ENCODE measurements around the gene MPP3. TPM values are rescaled to one million over a fixed set of nuclear protein-coding genes. Genes with fewer than 3 reads are reported as not detected.

The MPP3 gene, protein sequence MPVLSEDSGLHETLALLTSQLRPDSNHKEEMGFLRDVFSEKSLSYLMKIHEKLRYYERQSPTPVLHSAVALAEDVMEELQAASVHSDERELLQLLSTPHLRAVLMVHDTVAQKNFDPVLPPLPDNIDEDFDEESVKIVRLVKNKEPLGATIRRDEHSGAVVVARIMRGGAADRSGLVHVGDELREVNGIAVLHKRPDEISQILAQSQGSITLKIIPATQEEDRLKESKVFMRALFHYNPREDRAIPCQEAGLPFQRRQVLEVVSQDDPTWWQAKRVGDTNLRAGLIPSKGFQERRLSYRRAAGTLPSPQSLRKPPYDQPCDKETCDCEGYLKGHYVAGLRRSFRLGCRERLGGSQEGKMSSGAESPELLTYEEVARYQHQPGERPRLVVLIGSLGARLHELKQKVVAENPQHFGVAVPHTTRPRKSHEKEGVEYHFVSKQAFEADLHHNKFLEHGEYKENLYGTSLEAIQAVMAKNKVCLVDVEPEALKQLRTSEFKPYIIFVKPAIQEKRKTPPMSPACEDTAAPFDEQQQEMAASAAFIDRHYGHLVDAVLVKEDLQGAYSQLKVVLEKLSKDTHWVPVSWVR
- 2.7 and 2.9 TPM in 2 replicates for total RNA-seq

DNA sequence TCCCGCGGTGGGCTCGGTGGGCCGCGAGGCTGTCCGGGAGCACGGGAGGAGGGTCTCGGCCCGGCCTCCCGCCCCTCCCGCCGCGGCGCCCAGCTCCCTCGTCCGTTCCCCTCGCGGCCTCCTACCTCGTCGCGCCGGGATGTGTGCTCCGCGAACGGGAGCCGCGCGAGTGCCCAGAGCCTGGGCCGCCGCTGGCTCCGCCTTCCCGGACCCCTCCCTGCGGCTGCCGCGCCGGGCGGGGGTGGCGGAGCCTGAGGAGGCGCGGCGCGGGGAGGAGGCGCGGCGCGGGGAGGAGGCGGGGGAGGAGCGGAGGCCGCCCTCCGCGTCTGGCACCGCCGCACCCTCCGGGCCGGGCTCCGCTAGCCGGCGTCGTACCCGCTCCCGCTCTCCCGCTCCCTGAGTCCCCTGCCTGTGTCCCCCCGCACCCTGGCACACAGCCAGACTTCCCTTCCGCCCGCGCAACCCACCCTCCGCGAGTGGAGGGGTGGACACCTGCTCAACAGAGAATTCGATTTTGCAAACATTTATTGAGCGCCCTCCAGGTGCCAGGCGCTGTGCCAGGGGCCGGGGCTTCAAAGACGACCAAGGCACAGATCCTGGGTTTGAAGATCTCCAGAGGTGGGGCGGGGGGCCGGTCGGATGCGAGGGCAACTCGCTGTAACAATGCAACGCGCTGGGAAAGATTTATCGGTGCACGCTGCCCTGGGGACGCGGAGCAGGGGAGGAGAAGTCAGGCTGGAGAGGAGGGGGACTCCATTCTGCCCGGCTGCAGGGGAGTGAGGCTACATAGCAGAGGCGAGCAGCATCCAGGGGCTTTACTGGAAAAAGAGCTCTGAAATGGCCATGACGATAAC is at the start of gene MPP3:
MPP3 (minus strand) TSS at position 171 of the 854 bp plus-strand sequence. CDS start 1,240 bp downstream, outside the sequence.

DNA sequence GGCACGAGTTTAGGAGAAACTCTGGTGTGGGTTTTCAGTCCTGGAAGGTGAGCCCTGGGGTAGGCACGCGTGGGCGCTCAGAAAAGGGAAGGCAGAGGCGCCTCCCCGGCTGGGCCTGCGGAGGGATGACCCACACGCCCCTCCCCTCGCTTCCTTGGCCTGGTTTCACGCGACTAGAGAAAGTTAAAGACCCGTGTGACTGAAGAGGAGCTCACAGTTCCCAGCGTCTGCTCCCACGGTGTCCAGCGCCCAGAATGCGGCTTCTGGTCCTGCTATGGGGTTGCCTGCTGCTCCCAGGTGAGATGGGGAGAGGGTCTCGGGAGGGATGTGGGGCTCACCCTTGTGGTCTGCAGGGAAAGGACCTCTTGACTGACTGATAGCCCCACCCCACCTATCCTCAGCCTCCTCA is 14.0 kb upstream of the MPP3 start, which contains the start of gene CD300LG:
CD300LG (plus strand) TSS at position 214 of the 409 bp plus-strand sequence; CDS start at position 255, 41 bp downstream.

DNA sequence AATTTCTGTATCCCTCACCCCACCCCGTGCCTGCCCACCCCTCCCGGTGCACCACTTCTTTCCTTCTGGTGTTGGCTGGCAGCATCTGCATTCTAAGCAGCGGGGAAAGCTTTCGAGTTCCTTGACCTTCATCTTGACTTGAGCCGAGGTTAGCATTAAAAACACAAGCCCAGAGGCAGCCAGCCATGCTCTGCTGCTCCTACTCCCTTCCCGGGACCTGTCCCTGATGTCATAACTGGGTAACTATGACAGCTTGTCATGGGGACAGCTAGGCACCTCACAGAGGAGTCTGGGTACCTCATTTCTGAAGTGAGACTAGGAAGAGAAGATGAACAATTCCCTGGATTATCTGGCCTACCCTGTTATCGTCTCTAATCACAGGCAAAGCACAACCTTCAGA is 52.8 kb downstream of the MPP3 start, which contains the start of gene CFAP97D1:
CFAP97D1 (plus strand) TSS at position 301 of the 400 bp plus-strand sequence; CDS start at position 329, 28 bp downstream.

DNA sequence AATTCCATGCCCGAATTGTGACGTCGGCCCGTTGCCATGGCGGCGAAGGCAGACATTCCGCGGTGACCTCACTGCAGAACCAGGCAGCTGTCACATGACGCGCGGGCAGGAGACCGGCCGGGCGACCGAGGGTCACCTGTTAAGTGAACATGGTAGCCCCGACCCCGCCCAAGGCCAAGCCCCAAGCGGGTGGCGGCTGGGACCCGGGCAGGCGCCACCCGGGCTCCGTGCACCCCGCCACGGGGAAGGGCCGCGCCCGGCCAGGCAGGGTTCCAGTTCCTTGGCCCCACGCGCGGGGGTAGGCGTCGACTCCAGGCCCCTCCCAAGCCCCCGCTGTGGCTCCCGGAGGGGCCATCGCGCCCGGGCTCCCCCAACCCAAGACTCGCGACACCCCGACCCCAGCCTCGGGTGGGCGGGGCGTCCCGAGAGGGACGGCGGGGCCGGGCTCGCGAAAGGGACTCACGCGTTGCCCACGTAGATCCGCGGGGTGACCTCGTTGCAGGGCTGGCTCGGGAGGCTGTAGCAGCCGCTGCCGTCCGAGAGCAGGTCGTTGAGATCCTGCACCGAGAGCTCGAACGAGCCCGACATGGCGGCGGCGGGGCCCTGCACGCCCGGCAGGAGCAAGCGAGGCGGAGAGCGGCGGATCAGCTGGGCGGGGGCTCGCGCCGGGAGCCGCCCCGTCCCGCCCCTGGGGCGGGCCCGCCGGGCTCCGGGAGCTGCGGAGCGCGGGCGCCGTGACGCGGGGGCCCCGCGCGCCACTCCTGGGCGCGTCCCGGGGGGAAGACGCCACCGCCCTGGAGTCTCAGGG is 54.4 kb downstream of the MPP3 start, which contains the start of gene DUSP3:
DUSP3 (minus strand) TSS at position 641 of the 808 bp plus-strand sequence; CDS start at position 588, 53 bp downstream.

DNA sequence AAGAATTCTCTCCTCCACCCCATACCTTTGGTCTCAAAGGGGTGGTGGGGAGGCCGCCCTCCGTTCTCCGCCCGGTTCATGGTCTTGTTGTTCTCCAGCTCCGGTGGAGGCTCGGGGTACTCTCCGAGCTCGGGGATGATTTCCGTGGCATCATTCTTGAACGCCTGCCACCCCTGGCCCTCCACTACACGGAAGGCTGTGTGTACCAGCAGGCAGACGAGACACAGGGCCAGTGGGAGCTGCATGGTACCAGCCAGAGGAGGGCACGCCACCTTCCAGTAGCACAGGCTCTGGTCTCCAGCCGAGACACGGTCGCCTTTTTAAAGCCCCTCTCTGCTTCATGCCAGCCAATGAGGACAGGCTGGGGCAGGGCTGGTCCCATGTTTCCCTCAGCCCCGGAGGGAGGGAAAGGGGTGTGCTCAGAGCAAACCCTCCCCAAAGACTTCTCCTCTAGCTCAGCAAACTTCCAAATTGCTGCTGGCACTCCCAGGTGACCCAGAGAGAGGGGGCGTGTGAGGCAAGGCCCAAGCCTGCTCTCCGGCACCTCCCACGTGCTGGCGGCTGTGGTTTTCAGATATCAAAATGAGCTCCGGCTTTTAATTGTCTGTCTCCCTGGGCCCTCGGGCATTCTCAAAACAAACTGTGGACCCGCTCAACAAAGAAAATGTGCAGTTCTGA is 74.3 kb downstream of the MPP3 start, which contains the start of gene SOST:
SOST (minus strand) TSS at position 295 of the 678 bp plus-strand sequence; CDS start at position 245, 50 bp downstream.

Other genes with a start within 250 kb of the MPP3 start
- 6.4 and 6.5 TPM in 2 replicates for gene MEOX1, start 171.2 kb downstream of the MPP3 start, total RNA-seq
- gene SOST, start 74.4 kb downstream of the MPP3 start, total RNA-seq = not detected in 2 replicates
- gene DUSP3, start 54.2 kb downstream of the MPP3 start, total RNA-seq = 51.8 and 53.5 TPM in 2 replicates
- not detected in 2 replicates for gene CFAP97D1, start 52.7 kb downstream of the MPP3 start, total RNA-seq
- not detected in 2 replicates for gene CD300LG, start 14.0 kb upstream of the MPP3 start, total RNA-seq
- 0.59 and 0.60 TPM in 2 replicates for gene MPP2, start 74.4 kb upstream of the MPP3 start, total RNA-seq
- not detected in 2 replicates for gene PPY, start 109.3 kb upstream of the MPP3 start, total RNA-seq
- gene PYY, start 120.8 kb upstream of the MPP3 start, total RNA-seq = not detected in 2 replicates
- gene NAGS, start 171.5 kb upstream of the MPP3 start, total RNA-seq = 11.0 and 13.9 TPM in 2 replicates
- 37.7 and 48.3 TPM in 2 replicates for gene TMEM101, start 181.8 kb upstream of the MPP3 start, total RNA-seq
- gene LSM12, start 233.5 kb upstream of the MPP3 start, total RNA-seq = 48.2 and 48.4 TPM in 2 replicates
- gene G6PC3, start 237.6 kb upstream of the MPP3 start, total RNA-seq = 38.5 and 48.9 TPM in 2 replicates